ENCODE data around the gene LOXHD1.

Gene LOXHD1

GRCh38 chr18:46484971-46485370 is 172.0 kb downstream of the LOXHD1 start:
- DNase-seq (ENCODE audit: low read depth in 1 of 2, low spot score in 1 of 2), result no peak
- TF ChIP-seq CTCF (IDR thresholded peaks at IDR 0.05; ENCODE audit: insufficient read depth, low read length) (no peak), REST (IDR thresholded peaks at IDR 0.05; ENCODE audit: insufficient replicate concordance, low read depth) (no peak), GABPA (IDR thresholded peaks at IDR 0.05; ENCODE audit: low read depth) (no peak), SPI1 (IDR thresholded peaks at IDR 0.05; ENCODE audit: borderline replicate concordance, low read depth) (no peak), POLR2AphosphoS5 (IDR thresholded peaks at IDR 0.05; ENCODE audit: low read depth) (no peak)
- Histone ChIP-seq H3K4me3 (replicated peaks; ENCODE audit: insufficient read depth, low read length) (no peak overlapping the region), H3K27ac (replicated peaks) (no peak overlapping the region), H3K27me3 (ENCODE audit: insufficient read depth, poor library complexity, severe bottlenecking) (peaks cover 7% of the 10 kb centered on the region)

- no peak for DNase-seq (ENCODE audit: low read depth in 1 of 2, low spot score in 1 of 2)
- no peak overlapping the region for H3K4me3 ChIP-seq (replicated peaks; ENCODE audit: insufficient read depth, low read length)
- H3K27me3 ChIP-seq (ENCODE audit: insufficient read depth, poor library complexity, severe bottlenecking), result peaks cover 7% of the 10 kb centered on the region
- no peak overlapping the region for H3K27ac ChIP-seq (replicated peaks)
- no peak for TF ChIP-seq SPI1 (IDR thresholded peaks at IDR 0.05; ENCODE audit: borderline replicate concordance, low read depth)
- no peak for TF ChIP-seq REST (IDR thresholded peaks at IDR 0.05; ENCODE audit: insufficient replicate concordance, low read depth)
- TF ChIP-seq GABPA (IDR thresholded peaks at IDR 0.05; ENCODE audit: low read depth), result no peak
- TF ChIP-seq CTCF (IDR thresholded peaks at IDR 0.05; ENCODE audit: insufficient read depth, low read length), result no peak
- TF ChIP-seq POLR2AphosphoS5 (IDR thresholded peaks at IDR 0.05; ENCODE audit: low read depth), result no peak
These were observed 174.2 kb downstream of the LOXHD1 start for GRCh38 chr18:46482831-46483230.

GRCh38 chr18:46481847-46482245 is 175.2 kb downstream of the LOXHD1 start:
- H3K27me3 ChIP-seq (ENCODE audit: insufficient read depth, poor library complexity, severe bottlenecking), result peaks cover 7% of the 10 kb centered on the region
- DNase-seq (ENCODE audit: low read depth in 1 of 2, low spot score in 1 of 2), result no peak
- no peak for TF ChIP-seq CTCF (IDR thresholded peaks at IDR 0.05; ENCODE audit: insufficient read depth, low read length)
- TF ChIP-seq SPI1 (IDR thresholded peaks at IDR 0.05; ENCODE audit: borderline replicate concordance, low read depth), result no peak
- TF ChIP-seq GABPA (IDR thresholded peaks at IDR 0.05; ENCODE audit: low read depth), result no peak
- TF ChIP-seq REST (IDR thresholded peaks at IDR 0.05; ENCODE audit: insufficient replicate concordance, low read depth), result no peak
- TF ChIP-seq POLR2AphosphoS5 (IDR thresholded peaks at IDR 0.05; ENCODE audit: low read depth), result no peak
- H3K4me3 ChIP-seq (replicated peaks; ENCODE audit: insufficient read depth, low read length), result no peak overlapping the region
- no peak overlapping the region for H3K27ac ChIP-seq (replicated peaks)
